Neural progenitor cell (in vitro differentiated cells): ENCODE data around the gene HAS3. TPM values are rescaled to one million over a fixed set of nuclear protein-coding genes. Genes with fewer than 3 reads are reported as not detected.
"Not testable (repeated sequence)": the region's sequence is repeated elsewhere in the genome, so short reads cannot be mapped to it uniquely, and the experiment has no call there.

ENCODE experiments used
- DNase-seq: peaks from one replicate; pipeline ENCODE4 v3.0.0-alpha.2; 2016; ENCODE audit warnings: low spot score
- H2AFZ ChIP-seq: fragments of 200-600 bp; sonication (generic); replicated peaks from 2 replicates; pipeline ENCODE4 v1.6.1; 2016; ENCODE audit warnings: antibody characterized with exemption
- H3F3A ChIP-seq: fragments of 200-600 bp; sonication (generic); 2 replicates; pipeline ENCODE4 v1.6.1; 2016; ENCODE audit warnings: antibody characterized with exemption, low read depth
- H3K27ac ChIP-seq: fragments of 200-600 bp; sonication (generic); 2 replicates; pipeline ENCODE4 v1.5.1; 2016; ENCODE audit warnings: mild to moderate bottlenecking
- H3K27me3 ChIP-seq: fragments of 200-600 bp; sonication (generic); 2 replicates; pipeline ENCODE4 v1.6.1; 2016; ENCODE audit warnings: mild to moderate bottlenecking, moderate library complexity
- H3K36me3 ChIP-seq: fragments of 200-600 bp; sonication (generic); 2 replicates; pipeline ENCODE4 v1.5.1; 2016
- H3K4me1 ChIP-seq: fragments of 200-600 bp; sonication (generic); 2 replicates; pipeline ENCODE4 v1.6.1; 2016; ENCODE audit warnings: mixed run types
- H3K4me2 ChIP-seq: fragments of 200-600 bp; sonication (generic); 2 replicates; pipeline ENCODE4 v1.6.1; 2016
- H3K4me3 ChIP-seq: fragments of 200-600 bp; sonication (generic); 2 replicates; pipeline ENCODE4 v1.5.1; 2016
- H3K79me2 ChIP-seq: fragments of 200-600 bp; sonication (generic); 2 replicates; pipeline ENCODE4 v1.6.1; 2016; ENCODE audit warnings: low read depth
- H3K9ac ChIP-seq: fragments of 200-600 bp; sonication (generic); 2 replicates; pipeline ENCODE4 v1.6.1; 2016
- H3K9me3 ChIP-seq: fragments of 200-600 bp; sonication (generic); 2 replicates; pipeline ENCODE4 v1.5.1; 2016; ENCODE audit warnings: low read depth
- H4K20me1 ChIP-seq: fragments of 200-600 bp; sonication (generic); 2 replicates; pipeline ENCODE4 v1.6.1; 2016; ENCODE audit warnings: low read depth
- H3K27ac Mint-ChIP-seq: 3 replicates; pipeline ENCODE4 v1.8.0; 2021; ENCODE audit warnings: mixed read lengths
- H3K27me3 Mint-ChIP-seq: 2 replicates; pipeline ENCODE4 v1.8.0; 2022; ENCODE audit warnings: low read depth, mild to moderate bottlenecking, inconsistent platforms, moderate library complexity, mixed read lengths; ENCODE audit not compliant: insufficient read depth
- H3K36me3 Mint-ChIP-seq: 3 replicates; pipeline ENCODE4 v1.8.0; 2021; ENCODE audit warnings: mixed read lengths
- H3K4me1 Mint-ChIP-seq: 3 replicates; pipeline ENCODE4 v1.8.0; 2021; ENCODE audit warnings: mixed read lengths
- H3K4me3 Mint-ChIP-seq: 3 replicates; pipeline ENCODE4 v1.8.0; 2021; ENCODE audit warnings: mild to moderate bottlenecking, moderate library complexity, mixed read lengths
- H3K9me3 Mint-ChIP-seq: 3 replicates; pipeline ENCODE4 v1.8.0; 2020; ENCODE audit warnings: mixed read lengths
- CTCF ChIP-seq: fragments of 200-600 bp; sonication (generic); IDR thresholded peaks from 2 replicates; pipeline ENCODE4 v1.5.1; 2017; ENCODE audit warnings: antibody characterized with exemption, mild to moderate bottlenecking
- EZH2 ChIP-seq: fragments of 200-600 bp; sonication (generic); IDR thresholded peaks from 2 replicates; pipeline ENCODE4 v1.6.1; 2017; ENCODE audit warnings: antibody characterized with exemption, mild to moderate bottlenecking, moderate library complexity
- EZH2phosphoT487 ChIP-seq: fragments of 200-600 bp; sonication (generic); IDR thresholded peaks from 2 replicates; pipeline ENCODE4 v1.6.1; 2017; ENCODE audit warnings: antibody characterized with exemption
- total RNA-seq: library from RNA; depleted of rRNA; stranded (reverse); fragments of >200 nt; gene quantifications from 2 replicates; pipeline ENCODE4 v1.2.3, GENCODE V29; 2015; ENCODE audit warnings: low replicate concordance

The HAS3 gene
- total RNA-seq, 1 donor from 2014 or later, result 2.5 TPM

- Histone ChIP-seq H3K4me2 (no peak overlapping the region), H3K27me3 (no peaks in the 10 kb centered on the region), H3K4me3 (no peak overlapping the region), H3K79me2 (peaks cover 9% of the 10 kb centered on the region), H3K36me3 (peaks cover 4% of the 10 kb centered on the region), H3F3A (peaks cover 2% of the 10 kb centered on the region), H3K9me3 (no peaks in the 10 kb centered on the region), H3K27ac (no peak overlapping the region), H3K4me1 (no peaks in the 10 kb centered on the region), H3K9ac (no peak overlapping the region), H4K20me1 (peaks cover 4% of the 10 kb centered on the region), H2AFZ (no peak overlapping the region)
- Mint-ChIP-seq H3K27me3 (no peaks in the 10 kb centered on the region), H3K4me1 (no peaks in the 10 kb centered on the region), H3K9me3 (no peaks in the 10 kb centered on the region), H3K4me3 (no peak overlapping the region), H3K27ac (no peak overlapping the region), H3K36me3 (peaks cover 38% of the 10 kb centered on the region)
- TF ChIP-seq EZH2 (no peak), EZH2phosphoT487 (no peak), CTCF (no peak)
- no peak for DNase-seq
Observed at GRCh38 chr16:69141936-69142335, 36.5 kb downstream of the HAS3 start.

- Histone ChIP-seq H3K79me2 (no peaks in the 10 kb centered on the region), H4K20me1 (peaks cover 4% of the 10 kb centered on the region), H3K4me3 (no peak overlapping the region), H3K9ac (no peak overlapping the region), H3K9me3 (no peaks in the 10 kb centered on the region), H3K36me3 (no peaks in the 10 kb centered on the region), H3K4me1 (no peaks in the 10 kb centered on the region), H2AFZ (no peak overlapping the region), H3K27ac (no peak overlapping the region), H3K4me2 (no peak overlapping the region), H3F3A (peaks cover 2% of the 10 kb centered on the region), H3K27me3 (no peaks in the 10 kb centered on the region)
- Mint-ChIP-seq H3K4me1 (no peaks in the 10 kb centered on the region), H3K27ac (no peak overlapping the region), H3K36me3 (peaks cover 36% of the 10 kb centered on the region), H3K4me3 (no peak overlapping the region), H3K9me3 (no peaks in the 10 kb centered on the region), H3K27me3 (no peaks in the 10 kb centered on the region)
- TF ChIP-seq EZH2 (no peak), CTCF (no peak), EZH2phosphoT487 (no peak)
- DNase-seq, result peak; percentile 7
Observed at GRCh38 chr16:69143116-69143515, 37.7 kb downstream of the HAS3 start.

GRCh38 chr16:69145658-69146057 lies 40.2 kb downstream of the HAS3 start:
- H3K4me1 ChIP-seq, result no peaks in the 10 kb centered on the region
- DNase-seq, result no peak

GRCh38 chr16:69149621-69150020 lies 44.2 kb downstream of the HAS3 start:
- not testable (repeated sequence) for H3K9ac ChIP-seq, H3K4me2 ChIP-seq, DNase-seq, H3K27ac Mint-ChIP-seq, H3K9me3 ChIP-seq, H3K27me3 Mint-ChIP-seq, H3K4me1 Mint-ChIP-seq, H3K79me2 ChIP-seq, H3K27me3 ChIP-seq, H3K4me3 ChIP-seq, H3K9me3 Mint-ChIP-seq, H2AFZ ChIP-seq, H3F3A ChIP-seq, H3K27ac ChIP-seq, H4K20me1 ChIP-seq, H3K4me1 ChIP-seq, H3K4me3 Mint-ChIP-seq
- H3K36me3 ChIP-seq, result peaks cover 16% of the 10 kb centered on the region
- H3K36me3 Mint-ChIP-seq, result peaks cover 19% of the 10 kb centered on the region

More at GRCh38 chr16:69145658-69146057, 40.2 kb downstream of the HAS3 start:
- H3K27ac Mint-ChIP-seq, result no peak overlapping the region
- peaks cover 26% of the 10 kb centered on the region for H3K36me3 Mint-ChIP-seq
- H3K4me2 ChIP-seq, result no peak overlapping the region
- no peaks in the 10 kb centered on the region for H3K27me3 ChIP-seq
- H3K79me2 ChIP-seq, result no peaks in the 10 kb centered on the region
- H3K4me1 Mint-ChIP-seq, result no peaks in the 10 kb centered on the region
- no peaks in the 10 kb centered on the region for H4K20me1 ChIP-seq
- H3K27ac ChIP-seq, result no peak overlapping the region
- no peaks in the 10 kb centered on the region for H3K36me3 ChIP-seq
- H3K4me3 Mint-ChIP-seq, result no peak overlapping the region
- H3K9me3 Mint-ChIP-seq, result no peaks in the 10 kb centered on the region
- H2AFZ ChIP-seq, result no peak overlapping the region
- H3F3A ChIP-seq, result peaks cover 9% of the 10 kb centered on the region
- no peaks in the 10 kb centered on the region for H3K9me3 ChIP-seq
- H3K27me3 Mint-ChIP-seq, result no peaks in the 10 kb centered on the region
- no peak for TF ChIP-seq CTCF
- no peak for TF ChIP-seq EZH2phosphoT487
- TF ChIP-seq EZH2, result no peak
- H3K4me3 ChIP-seq, result no peak overlapping the region
- no peak overlapping the region for H3K9ac ChIP-seq
